SHP77 treated with DMSO at 0.1 percent for 48 hours (cell line): Measurements from ENCODE around the gene CNTNAP2.
A peak's percentile ranks its signal among the peaks of the same experiment; 100 is the strongest.

Experiments
- DNase-seq: peaks from one replicate; lab custom pipeline; 2025; lab: John Stamatoyannopoulos, UW

The CNTNAP2 gene

DNA sequence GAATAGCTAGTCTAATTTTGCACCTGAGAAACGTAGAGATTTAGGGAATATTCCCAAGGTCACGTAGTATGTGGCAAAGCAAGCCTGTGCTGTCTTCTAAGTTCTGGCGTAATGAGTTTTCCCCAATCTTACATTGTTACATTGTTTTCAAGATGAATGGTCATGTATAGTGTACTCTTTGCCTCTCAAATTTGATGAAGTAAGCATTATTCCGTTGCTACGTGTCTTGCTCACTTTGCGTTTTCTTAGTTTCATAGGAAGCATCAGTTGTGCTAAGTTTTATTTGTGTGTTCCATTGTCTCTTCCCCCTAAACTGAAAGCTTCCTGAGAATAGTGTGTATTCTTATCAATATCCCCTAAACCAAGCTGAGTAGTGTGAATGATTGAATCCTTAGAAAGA is 1836.3 kb downstream of the CNTNAP2 start:
- DNase-seq = no peak

DNA sequence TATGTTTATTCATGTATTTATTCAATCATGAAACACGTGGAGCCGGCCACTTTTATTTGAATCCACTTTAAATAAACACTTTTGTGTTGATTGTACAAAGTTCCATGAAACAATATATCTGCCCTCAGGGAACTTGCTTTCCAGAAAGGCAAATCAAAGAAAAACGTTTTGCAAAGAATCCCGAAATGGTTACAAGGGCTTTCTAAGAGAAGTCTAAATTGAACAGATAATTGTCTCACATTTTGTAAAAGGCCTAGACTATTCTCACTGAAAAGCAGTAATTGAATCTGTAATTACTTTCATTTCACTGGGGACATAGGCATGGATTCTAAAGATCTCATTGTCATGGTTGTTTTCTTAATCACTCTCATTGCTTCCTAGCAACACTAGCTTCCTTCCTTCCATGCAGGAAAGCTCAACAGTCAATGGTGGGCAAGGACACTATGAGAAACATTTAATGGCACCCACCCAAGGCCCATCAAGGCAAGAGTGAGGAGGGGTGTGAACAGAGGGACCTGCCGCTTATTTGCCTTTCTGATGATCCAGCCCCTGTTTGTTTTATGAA is 1851.5 kb downstream of the CNTNAP2 start:
- DNase-seq = no peak

DNA sequence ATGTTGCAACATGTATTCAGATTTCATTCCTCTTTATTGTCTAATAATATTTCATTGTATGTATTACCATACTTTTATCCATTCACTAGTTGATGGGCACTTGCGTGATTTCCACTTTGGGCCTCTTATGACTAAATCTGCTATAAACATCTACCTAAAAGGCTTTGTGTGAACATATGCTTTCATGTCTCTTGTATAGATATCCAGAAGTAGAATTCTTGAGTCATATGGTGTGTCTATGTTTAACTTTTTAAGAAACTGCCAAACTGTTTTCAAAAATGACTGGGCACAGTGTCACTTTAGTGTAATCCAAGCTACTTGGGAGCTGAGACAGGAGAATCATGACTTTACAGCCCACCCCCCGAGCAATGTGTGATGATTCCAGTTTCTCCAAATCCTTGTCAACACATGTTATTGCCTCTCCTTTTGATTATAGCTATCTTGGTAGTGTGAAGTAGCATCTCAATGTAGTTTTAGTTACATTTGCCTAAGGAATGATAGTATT is 1855.1 kb downstream of the CNTNAP2 start:
- DNase-seq = no peak

DNA sequence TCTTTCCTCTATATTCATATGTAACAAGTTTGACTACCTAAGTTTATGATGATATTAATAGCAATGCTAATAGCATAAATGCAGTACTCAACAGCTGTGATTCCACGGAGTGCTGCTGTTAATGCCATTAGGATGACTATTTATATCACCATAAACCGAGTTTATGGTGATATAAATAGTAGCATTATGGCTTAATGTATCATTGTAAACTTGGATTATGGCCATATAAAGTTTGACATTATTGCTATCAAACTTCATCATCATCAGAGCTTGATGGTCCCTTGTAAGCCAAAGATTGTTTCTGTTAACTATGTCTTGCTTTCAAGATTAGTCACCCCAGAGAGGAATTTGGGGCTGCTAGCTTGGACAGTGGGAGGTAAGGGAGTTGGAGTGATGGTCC is 1861.6 kb downstream of the CNTNAP2 start:
- DNase-seq = no peak

DNA sequence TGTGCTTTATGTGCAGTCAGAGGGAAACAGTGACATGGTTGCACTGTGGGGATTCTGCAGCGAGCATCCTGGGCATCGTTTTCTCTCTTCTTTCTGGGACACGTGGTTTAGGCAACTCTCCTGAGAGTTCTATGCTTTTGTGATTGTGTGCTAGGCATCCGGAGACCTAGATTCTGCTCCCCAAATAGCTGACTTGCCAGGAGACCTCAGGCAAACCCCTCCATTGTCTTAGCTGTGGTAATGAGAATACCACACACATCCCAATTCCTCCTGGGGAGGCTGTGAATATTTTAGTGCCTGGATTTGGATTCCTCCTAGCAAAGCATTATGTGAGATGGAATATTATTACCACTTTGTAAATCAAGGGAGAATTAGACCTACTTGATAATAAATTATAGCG is 1862.0 kb downstream of the CNTNAP2 start:
- DNase-seq = no peak

DNA sequence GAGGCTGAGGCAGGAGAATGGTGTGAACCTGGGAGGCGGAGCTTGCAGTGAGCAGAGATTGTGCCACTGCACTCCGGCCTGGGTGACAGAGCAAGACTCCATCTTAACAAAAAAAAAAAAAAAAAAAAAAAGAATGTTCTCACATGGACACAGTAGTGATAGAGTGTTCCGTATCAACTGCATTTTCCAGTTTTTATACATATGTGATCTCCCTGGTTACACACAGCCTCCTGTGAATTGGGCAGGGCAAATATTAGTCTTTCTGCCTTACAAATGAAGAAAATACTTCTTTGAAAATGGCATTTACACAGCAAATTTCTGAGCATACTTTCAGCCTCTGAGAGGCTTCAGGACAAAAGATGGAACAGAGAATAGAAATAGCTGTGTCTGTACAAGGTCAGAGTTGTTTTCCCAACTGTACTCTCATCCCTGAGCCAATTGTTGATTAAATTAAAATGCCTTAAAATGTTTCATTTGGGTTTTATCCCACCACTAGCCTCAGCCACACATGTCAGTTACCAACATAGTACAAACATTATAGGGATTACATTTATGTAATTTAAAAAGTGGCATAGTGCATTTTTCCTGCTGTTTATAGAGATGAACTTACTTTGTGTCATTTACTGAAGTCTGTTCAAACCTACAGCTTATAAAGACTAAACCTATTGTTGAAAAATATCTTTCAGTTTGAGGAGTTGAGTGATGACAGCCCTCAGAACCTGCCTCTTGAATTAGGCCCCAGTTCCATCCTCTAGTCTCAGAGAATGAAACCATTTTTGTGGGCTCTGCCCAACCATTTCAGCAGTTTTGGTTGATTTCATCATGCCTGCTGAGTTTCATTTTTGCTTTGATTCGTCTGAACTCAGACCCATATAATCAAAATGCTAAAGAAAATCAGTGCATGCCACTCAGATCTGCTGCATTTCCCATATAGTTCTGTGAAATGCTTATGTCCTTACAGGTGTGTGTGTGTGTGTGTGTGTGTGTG is 1864.5 kb downstream of the CNTNAP2 start:
- DNase-seq = no peak

DNA sequence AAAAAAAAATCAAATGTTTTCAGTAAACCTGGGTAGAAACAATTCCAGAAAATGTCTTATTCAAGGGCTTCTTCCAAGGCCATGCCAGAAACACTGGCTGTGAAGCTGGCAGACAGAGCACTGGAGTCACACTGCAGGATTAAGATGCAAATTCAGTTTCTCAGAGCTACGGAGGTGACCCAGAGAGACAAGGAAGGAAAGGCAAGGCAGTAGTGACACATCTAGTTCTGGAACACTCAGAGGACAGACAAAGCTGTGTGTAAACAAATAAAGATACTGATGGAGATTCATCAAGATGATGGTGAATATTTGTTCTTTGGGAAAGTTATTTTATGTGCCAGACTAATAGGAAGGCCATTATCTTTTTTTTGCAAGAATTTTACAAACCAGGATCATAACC is 1865.7 kb downstream of the CNTNAP2 start:
- no peak for DNase-seq

DNA sequence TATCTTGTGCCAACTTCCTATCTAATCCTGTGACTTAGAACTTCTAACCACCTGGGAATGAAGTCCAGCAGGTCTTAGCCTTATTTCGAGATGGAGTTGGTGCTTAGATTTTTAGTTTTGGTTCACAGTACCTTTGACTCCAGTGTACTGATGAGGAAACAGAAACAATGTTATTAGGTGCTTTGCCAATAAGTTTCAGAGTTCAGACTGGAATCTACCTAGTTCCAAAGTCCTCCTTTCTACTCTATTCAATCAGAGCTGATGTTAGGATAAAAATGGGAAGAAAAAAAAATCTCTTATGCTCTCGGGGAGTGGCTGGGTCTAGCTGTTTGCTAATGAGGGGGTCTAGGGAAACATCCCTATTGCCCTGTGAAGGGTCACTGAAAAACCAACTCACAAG is 1867.7 kb downstream of the CNTNAP2 start:
- no peak for DNase-seq

DNA sequence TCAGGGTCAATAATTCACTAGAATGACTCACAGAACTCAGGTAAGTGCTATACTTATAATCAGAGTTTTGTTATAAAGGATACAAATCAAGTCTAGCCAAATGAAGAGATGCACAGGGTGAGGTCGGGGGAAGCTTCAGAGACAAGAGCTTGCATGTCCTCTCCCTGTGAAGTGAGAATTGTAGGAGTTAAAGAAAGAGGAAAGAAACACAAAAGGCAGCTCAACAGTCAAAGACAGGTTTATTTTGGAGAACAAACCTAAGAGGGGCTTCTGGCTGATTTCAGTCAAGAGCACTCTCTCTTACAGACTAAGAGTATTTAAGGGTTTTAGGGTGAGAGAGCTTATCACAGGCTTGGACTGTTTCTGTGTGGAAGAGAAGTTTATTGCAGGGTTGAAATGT is 1873.5 kb downstream of the CNTNAP2 start:
- no peak for DNase-seq

DNA sequence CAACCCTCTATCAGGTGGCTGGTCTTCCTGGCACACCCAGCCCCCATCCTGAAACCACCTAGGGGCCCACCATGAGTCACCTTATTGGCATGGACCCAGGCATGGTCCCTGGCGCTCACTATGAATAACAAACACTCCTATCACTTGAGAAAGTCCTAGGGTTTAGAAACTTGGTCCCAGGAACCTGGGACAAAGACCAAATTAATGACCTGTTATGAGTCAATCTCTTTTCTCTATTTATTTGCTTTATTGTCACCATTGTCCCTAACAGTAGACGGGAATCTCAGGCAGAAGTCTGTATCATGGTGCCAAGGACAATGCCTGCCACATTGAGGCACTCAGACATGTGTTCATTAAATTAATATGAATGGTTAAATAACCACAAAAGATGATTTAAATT is 1874.3 kb downstream of the CNTNAP2 start:
- no peak for DNase-seq

DNA sequence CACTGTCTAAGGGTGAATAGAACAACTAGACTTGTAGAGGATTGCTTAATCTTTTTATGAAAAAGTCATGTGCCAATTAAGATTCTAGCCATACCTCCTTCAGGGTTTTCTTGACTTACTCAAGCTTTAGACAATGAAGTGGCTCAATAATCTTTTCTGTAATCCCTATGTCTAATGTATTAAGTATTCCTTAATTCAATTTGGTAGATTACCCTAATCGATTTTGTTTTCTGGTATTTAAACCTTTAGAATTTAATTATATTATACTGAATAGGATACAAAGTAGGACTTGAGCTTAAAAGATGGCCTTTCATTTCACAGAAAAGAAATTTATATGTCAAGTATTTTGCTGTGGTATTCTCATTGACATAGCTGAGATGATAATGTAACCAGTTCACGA is 1876.1 kb downstream of the CNTNAP2 start:
- DNase-seq = no peak

DNA sequence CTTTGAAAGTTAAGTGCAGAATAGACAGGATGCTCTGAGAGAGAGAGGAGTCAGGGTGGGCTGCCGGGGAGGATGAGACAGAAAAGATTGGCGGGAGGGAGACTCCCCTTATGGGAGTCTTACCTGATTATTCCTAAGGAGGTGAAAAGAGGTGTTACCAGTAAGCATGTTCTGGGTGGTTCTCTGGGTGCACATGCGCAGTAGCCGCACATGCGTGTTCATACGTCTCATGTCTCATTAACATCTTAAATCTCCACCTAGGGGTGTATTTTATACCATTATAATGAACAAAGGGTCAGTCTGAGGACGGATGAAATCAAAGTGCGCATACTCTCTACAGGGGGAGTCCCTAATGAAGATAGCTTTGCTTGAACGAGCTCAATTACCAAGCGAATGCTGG is 1881.0 kb downstream of the CNTNAP2 start:
- no peak for DNase-seq

DNA sequence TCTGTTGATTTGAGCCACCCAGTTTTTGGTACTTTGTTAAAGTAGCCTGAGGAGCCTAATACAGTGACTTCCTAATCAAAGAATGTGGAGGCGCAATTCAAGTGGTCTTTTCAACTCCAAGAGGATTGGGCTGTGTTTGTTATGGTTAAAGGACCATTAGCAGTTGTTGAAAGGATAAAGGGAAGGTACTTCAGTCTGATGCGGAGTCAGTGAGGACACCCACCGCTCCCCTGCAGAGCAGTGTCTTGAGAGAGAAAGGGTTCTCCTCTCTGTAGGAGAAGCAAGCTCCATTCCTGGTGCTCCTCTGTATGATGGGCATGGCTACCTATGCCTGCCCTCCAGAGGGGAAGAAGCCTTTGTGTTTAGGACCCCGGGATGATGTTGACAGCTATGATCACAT is 1883.4 kb downstream of the CNTNAP2 start:
- no peak for DNase-seq

DNA sequence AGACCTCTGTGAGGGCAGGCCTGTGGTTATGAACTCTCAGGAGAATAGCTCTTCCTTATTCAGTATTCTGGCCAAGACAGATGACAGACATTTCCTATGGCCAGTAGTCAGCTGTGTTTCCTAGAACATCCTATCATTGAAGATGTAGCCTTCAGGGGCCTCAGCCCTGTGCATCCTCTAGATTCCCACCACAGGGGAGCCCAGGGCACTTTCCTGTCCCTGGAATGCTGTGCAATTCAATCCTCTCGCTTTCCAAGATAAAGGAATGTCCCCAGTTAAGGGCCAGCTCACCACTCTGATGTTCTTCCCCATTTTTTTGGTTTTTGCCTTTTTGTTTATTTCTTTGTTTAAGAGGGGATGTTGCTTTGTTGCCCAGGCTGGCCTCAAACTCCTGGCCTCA is 1895.2 kb downstream of the CNTNAP2 start:
- no peak for DNase-seq

DNA sequence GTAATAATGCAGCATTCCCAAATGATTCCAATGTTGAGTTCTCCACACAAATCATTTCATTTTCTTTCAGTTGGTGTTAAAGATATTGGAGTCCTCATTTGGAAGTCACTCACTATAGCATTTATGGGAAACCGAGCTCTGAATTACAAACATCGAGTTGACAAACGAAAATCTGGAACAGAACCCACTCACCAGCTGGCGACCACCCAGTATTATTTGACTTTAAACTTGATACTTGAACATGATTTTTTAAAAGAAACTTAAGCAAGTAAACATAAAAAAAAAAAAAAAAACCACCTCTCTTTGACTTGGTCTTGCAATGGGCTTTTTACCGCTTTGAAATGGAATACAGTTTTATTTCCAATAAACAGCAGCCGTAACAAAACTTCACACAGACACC is 1897.4 kb downstream of the CNTNAP2 start:
- DNase-seq = no peak

DNA sequence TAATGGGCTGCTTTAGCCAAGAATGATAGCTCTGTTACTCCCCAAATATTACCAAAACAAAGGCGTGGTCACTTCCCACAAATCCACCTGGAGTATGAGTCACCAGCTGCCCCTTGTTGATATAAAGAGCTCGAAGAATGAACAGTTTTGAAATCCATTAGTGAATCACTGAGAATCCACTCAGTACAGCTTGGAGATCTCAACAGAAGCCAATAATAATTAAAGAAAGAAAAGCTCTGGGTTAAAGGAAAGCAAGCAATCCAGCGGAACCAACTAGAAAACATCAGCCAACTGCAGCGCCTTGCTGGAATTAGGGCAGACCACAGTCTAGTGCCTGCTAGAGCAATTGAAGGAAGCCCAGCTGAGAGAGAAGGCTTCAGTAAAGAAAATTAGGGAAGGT is 1897.9 kb downstream of the CNTNAP2 start:
- DNase-seq = peak; percentile 46

DNA sequence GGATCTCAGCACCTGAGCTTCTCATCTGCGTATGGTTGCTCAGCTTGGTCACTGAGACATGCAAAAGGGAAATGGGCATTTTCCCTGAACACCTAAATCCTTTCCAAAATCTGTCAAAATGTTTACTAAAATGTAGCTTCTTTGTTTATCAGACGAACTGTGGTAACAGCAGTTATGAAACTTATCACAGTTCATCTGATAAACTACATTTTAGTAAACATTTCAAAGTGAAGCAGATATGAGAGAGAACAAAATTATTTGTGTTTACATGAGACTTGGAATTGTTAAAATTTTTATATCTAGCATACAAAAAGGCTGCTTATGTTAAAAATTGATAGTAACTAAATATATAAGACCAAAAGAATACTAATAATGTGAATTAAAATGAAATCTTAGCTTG is 1900.5 kb downstream of the CNTNAP2 start:
- no peak for DNase-seq

DNA sequence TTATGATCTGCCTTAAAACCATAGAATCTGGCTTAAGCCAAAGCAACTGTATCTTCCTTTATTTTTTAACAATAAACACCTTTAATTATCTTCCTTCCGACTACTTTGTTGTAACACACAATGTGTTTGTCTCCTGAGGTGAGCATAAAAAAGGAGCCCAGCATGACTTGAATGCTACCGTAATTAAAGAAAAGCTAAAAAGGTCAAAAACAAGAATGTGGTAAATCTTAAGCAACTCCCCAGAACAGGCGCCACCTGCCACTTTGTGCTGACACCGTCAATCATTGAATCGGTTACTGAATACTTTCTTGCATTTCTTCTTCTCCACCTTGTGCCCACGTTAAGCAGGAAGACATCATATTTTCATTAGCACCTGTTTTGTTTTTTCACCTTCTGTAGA is 1904.1 kb downstream of the CNTNAP2 start:
- DNase-seq = no peak

DNA sequence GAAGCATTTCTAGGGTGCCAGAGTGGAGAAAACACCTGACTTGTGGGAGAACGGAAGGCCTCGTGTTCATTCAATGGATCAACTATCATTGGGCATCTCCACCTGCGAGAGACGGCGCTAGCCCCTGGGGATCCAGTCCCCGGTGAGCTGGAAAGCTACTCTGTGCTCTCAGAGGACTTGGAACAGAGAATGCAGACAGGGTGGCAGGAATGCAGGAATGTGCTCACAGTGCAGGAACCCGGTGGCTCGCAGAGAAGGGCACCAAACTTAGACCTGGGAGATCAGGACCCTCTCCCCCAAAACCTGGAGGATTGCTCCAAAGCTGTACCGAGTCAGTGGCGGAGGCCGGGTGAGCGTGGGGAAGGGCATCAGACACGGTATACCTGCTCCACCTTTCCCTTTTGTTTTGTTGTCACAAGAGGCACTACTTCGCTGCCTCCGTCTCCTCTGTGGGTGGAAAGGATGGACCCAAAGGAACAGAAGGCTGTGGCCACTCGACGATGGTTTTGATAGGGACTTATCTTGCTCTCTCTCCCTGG is 1905.0 kb downstream of the CNTNAP2 start:
- no peak for DNase-seq

DNA sequence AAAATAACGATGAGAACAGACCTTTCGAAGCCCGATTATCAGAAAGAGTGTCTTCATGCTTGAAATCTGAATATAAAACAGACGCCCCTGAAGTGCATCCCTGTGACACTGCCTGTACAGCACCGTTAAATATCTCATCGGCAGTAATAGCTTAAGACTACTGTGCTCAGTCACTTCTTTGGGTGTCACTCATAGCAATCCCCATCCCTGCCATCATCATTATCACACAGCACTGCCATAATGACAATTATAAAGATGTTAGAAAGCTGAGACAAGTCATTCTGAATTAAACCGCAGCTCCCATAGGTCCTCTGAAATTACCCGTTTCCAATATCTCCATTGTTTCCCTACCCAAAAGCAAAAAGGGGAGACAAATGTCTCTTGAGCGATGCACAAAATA is 1906.2 kb downstream of the CNTNAP2 start:
- no peak for DNase-seq

DNA sequence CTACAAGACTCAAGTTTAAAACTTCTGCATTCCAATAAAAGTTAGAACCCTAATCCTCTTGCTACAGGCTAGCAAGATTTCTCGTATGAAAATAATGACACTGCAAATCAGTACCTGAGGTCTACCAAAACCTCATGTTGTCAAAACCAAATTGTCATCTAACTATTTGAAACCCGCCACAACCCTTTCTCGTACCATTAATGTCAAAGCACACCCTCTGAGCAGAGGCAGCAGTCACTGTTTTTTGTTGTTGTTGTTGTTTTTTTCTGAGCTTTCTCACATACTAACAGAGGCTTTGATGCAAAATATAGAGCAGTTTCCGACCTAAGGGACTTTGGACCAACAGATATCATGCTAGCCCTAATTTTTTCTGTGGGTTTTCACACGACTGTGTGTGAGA is 1910.1 kb downstream of the CNTNAP2 start:
- no peak for DNase-seq

DNA sequence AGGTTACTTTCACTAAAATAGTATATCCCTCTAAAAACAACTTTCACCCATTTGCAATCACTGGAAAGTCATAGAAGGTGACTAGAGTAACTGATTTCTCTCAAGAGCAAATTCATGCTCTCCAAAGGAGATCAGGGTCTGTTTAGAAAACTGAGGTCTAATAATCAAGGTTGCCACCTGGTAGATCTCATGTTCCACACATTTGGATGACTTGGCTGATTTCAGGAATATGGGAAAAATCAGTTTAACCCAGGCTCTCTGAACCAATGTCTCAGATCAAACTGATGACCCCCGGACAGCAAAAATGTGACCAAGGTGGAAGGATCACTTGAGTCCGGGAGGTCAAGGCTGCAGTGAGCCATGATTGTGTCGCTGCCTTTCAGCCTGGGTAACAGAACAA is 1911.6 kb downstream of the CNTNAP2 start:
- no peak for DNase-seq

DNA sequence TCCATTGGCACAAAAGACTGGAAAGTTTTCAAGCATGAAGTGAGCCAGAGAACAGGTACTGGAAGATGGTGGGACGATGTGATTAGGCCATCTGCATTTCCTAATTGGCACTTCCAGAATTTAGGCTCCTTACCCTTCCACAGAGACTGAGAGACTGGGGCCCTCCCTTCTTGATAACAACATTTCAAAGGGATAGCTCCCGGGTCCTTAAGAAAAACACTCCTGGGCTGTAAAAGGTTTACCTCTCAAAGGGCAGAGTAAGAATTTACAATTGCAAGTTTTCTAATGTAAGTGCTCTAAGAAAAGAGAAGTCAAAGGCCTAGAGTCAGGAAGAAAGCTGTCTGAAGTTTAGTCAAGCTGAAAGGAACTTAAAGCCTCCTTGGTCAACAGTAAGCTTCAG is 1914.4 kb downstream of the CNTNAP2 start:
- no peak for DNase-seq
